NCI-H187 treated with DMSO at 0.1 percent for 48 hours (cell line): Measurements from ENCODE around the gene GRIN1.

Experiments used
- DNase-seq: peaks from one replicate; lab custom pipeline; 2025; lab: John Stamatoyannopoulos, UW

Gene GRIN1

GRCh38 chr9:137148242-137148641 lies 9.3 kb downstream of the GRIN1 start:
- no peak for DNase-seq

GRCh38 chr9:137148661-137149060 lies 9.7 kb downstream of the GRIN1 start:
- no peak for DNase-seq

GRCh38 chr9:137149363-137149762 lies 10.4 kb downstream of the GRIN1 start:
- no peak for DNase-seq

- no peak for DNase-seq
These were observed 11.1 kb downstream of the GRIN1 start for GRCh38 chr9:137149942-137150616.

- no peak for DNase-seq
These were observed 11.9 kb downstream of the GRIN1 start for GRCh38 chr9:137150617-137151457.

- DNase-seq = no peak
These were observed 14.0 kb downstream of the GRIN1 start for GRCh38 chr9:137152844-137153405.

GRCh38 chr9:137156567-137157375 lies 17.8 kb downstream of the GRIN1 start:
- DNase-seq = no peak

- DNase-seq = no peak
These were observed 18.9 kb downstream of the GRIN1 start for GRCh38 chr9:137157618-137158415.

- DNase-seq = no peak
These were observed 19.7 kb downstream of the GRIN1 start for GRCh38 chr9:137158625-137159024.

- no peak for DNase-seq
These were observed 20.4 kb downstream of the GRIN1 start for GRCh38 chr9:137159105-137160053.

GRCh38 chr9:137160054-137160425 lies 21.1 kb downstream of the GRIN1 start:
- DNase-seq = no peak

- DNase-seq = no peak
These were observed 22.0 kb downstream of the GRIN1 start for GRCh38 chr9:137160716-137161557.

- no peak for DNase-seq
These were observed 22.9 kb downstream of the GRIN1 start for GRCh38 chr9:137161558-137162486.

- no peak for DNase-seq
These were observed 23.8 kb downstream of the GRIN1 start for GRCh38 chr9:137162505-137163364.

- DNase-seq = no peak
These were observed 24.4 kb downstream of the GRIN1 start for GRCh38 chr9:137163365-137163715.

GRCh38 chr9:137163805-137164204 lies 24.9 kb downstream of the GRIN1 start:
- no peak for DNase-seq
